PC-9 (cell line): ENCODE data around the gene FGFR2.

Source experiments
- EZH2 ChIP-seq: fragments of 200-600 bp; sonication (generic); IDR thresholded peaks from 2 replicates; pipeline ENCODE4 v1.8.0; 2017; ENCODE audit warnings: antibody characterized with exemption, low read depth
- TF ChIP-seq, protein P1 (sequence below): fragments of 200-600 bp; sonication (generic); conservative IDR thresholded peaks from 2 replicates; pipeline ENCODE4 v1.6.1; 2017; ENCODE audit warnings: mixed run types, antibody characterized with exemption, mild to moderate bottlenecking, moderate library complexity

DNA sequence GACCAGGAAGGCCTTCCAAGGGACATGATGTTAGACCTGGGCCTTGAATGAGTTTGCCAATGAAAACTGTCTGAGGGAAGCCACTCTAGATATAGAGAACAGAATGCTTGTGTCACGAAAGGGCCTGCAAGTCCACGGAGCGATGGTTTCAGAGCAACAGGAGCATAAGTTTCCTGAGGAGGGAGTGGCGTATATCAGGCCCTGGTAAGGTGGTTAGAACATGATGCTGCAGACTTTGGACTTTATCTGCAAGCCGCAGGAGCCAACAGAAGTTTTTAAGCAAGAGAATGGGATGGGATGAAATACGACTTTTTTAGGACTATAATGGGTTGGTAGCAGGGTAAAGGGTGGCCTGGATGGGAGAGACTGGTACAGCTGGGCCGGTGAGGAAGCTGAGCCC, 136.0 kb downstream of the FGFR2 start:
- TF ChIP-seq, protein P1, sequence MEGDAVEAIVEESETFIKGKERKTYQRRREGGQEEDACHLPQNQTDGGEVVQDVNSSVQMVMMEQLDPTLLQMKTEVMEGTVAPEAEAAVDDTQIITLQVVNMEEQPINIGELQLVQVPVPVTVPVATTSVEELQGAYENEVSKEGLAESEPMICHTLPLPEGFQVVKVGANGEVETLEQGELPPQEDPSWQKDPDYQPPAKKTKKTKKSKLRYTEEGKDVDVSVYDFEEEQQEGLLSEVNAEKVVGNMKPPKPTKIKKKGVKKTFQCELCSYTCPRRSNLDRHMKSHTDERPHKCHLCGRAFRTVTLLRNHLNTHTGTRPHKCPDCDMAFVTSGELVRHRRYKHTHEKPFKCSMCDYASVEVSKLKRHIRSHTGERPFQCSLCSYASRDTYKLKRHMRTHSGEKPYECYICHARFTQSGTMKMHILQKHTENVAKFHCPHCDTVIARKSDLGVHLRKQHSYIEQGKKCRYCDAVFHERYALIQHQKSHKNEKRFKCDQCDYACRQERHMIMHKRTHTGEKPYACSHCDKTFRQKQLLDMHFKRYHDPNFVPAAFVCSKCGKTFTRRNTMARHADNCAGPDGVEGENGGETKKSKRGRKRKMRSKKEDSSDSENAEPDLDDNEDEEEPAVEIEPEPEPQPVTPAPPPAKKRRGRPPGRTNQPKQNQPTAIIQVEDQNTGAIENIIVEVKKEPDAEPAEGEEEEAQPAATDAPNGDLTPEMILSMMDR, result no peak
- TF ChIP-seq EZH2, result no peak
